ENCODE data around the gene IRAK1.

Gene IRAK1

GRCh38 chrX:153993079-153993478, 26.6 kb downstream of the IRAK1 start:
- Histone ChIP-seq H2AFZ (ENCODE audit: low read depth) (no peak overlapping the region), H4K20me1 (ENCODE audit: insufficient read depth) (no peaks in the 10 kb centered on the region), H3K27me3 (ENCODE audit: insufficient read depth, low read depth) (no peaks in the 10 kb centered on the region), H3K4me1 (ENCODE audit: low read depth, poor library complexity, severe bottlenecking) (peaks cover 1% of the 10 kb centered on the region), H3K79me2 (ENCODE audit: insufficient read depth, low read depth) (no peaks in the 10 kb centered on the region), H3K27ac (no peak overlapping the region), H3K4me2 (no peak overlapping the region), H3K4me3 (IDR thresholded peaks at IDR 0.05; ENCODE audit: insufficient read depth, low read depth, low read length) (no peak overlapping the region), H3K36me3 (ENCODE audit: insufficient read depth) (no peaks in the 10 kb centered on the region), H3K9ac (no peak overlapping the region)
- no peak for TF ChIP-seq CTCF (conservative IDR thresholded peaks at IDR 0.05; ENCODE audit: low read depth, low read length)

GRCh38 chrX:153992180-153992579, 27.5 kb downstream of the IRAK1 start:
- Histone ChIP-seq H3K79me2 (ENCODE audit: insufficient read depth, low read depth) (no peaks in the 10 kb centered on the region), H3K9ac (no peak overlapping the region), H3K27ac (no peak overlapping the region), H3K4me2 (no peak overlapping the region), H3K4me3 (IDR thresholded peaks at IDR 0.05; ENCODE audit: insufficient read depth, low read depth, low read length) (no peak overlapping the region), H3K4me1 (ENCODE audit: low read depth, poor library complexity, severe bottlenecking) (peaks cover 8% of the 10 kb centered on the region), H2AFZ (ENCODE audit: low read depth) (no peak overlapping the region), H3K27me3 (ENCODE audit: insufficient read depth, low read depth) (no peaks in the 10 kb centered on the region), H3K36me3 (ENCODE audit: insufficient read depth) (no peaks in the 10 kb centered on the region), H4K20me1 (ENCODE audit: insufficient read depth) (no peaks in the 10 kb centered on the region)
- TF ChIP-seq CTCF (conservative IDR thresholded peaks at IDR 0.05; ENCODE audit: low read depth, low read length) = no peak

GRCh38 chrX:153991013-153991580, 28.6 kb downstream of the IRAK1 start:
- Histone ChIP-seq H3K79me2 (ENCODE audit: insufficient read depth, low read depth) (no peaks in the 10 kb centered on the region), H3K4me2 (no peak overlapping the region), H4K20me1 (ENCODE audit: insufficient read depth) (no peaks in the 10 kb centered on the region), H3K27me3 (ENCODE audit: insufficient read depth, low read depth) (no peaks in the 10 kb centered on the region), H3K4me3 (IDR thresholded peaks at IDR 0.05; ENCODE audit: insufficient read depth, low read depth, low read length) (no peak overlapping the region), H3K36me3 (ENCODE audit: insufficient read depth) (no peaks in the 10 kb centered on the region), H3K4me1 (ENCODE audit: low read depth, poor library complexity, severe bottlenecking) (peaks cover 18% of the 10 kb centered on the region), H3K9ac (no peak overlapping the region), H3K27ac (no peak overlapping the region), H2AFZ (ENCODE audit: low read depth) (no peak overlapping the region)
- no peak for TF ChIP-seq CTCF (conservative IDR thresholded peaks at IDR 0.05; ENCODE audit: low read depth, low read length)

- Histone ChIP-seq H3K79me2 (ENCODE audit: insufficient read depth, low read depth) (no peaks in the 10 kb centered on the region), H3K4me2 (no peak overlapping the region), H3K9ac (no peak overlapping the region), H3K27me3 (ENCODE audit: insufficient read depth, low read depth) (no peaks in the 10 kb centered on the region), H3K4me3 (IDR thresholded peaks at IDR 0.05; ENCODE audit: insufficient read depth, low read depth, low read length) (no peak overlapping the region), H3K4me1 (ENCODE audit: low read depth, poor library complexity, severe bottlenecking) (peaks cover 24% of the 10 kb centered on the region), H3K36me3 (ENCODE audit: insufficient read depth) (no peaks in the 10 kb centered on the region), H3K27ac (no peak overlapping the region), H4K20me1 (ENCODE audit: insufficient read depth) (no peaks in the 10 kb centered on the region), H2AFZ (ENCODE audit: low read depth) (no peak overlapping the region)
- no peak for TF ChIP-seq CTCF (conservative IDR thresholded peaks at IDR 0.05; ENCODE audit: low read depth, low read length)
Observed at GRCh38 chrX:153989973-153990655, 29.6 kb downstream of the IRAK1 start.
